Fibroblast of the conjunctiva (primary cell): ENCODE results near the gene STAT4.

Experiments used
- DNase-seq: peaks from one replicate; pipeline ENCODE4 v3.0.0-alpha.2; 2010; ENCODE audit warnings: low read depth

The STAT4 gene

GRCh38 chr2:191144217-191144616 is 6.6 kb downstream of the STAT4 start:
- DNase-seq = no peak

GRCh38 chr2:191143791-191144190 is 7.0 kb downstream of the STAT4 start:
- no peak for DNase-seq

GRCh38 chr2:191128911-191129304 is 21.9 kb downstream of the STAT4 start:
- no peak for DNase-seq

GRCh38 chr2:191128172-191128910 is 22.5 kb downstream of the STAT4 start:
- DNase-seq = no peak

- DNase-seq = no peak
Observed at GRCh38 chr2:191127235-191127634, 23.6 kb downstream of the STAT4 start.

DNA sequence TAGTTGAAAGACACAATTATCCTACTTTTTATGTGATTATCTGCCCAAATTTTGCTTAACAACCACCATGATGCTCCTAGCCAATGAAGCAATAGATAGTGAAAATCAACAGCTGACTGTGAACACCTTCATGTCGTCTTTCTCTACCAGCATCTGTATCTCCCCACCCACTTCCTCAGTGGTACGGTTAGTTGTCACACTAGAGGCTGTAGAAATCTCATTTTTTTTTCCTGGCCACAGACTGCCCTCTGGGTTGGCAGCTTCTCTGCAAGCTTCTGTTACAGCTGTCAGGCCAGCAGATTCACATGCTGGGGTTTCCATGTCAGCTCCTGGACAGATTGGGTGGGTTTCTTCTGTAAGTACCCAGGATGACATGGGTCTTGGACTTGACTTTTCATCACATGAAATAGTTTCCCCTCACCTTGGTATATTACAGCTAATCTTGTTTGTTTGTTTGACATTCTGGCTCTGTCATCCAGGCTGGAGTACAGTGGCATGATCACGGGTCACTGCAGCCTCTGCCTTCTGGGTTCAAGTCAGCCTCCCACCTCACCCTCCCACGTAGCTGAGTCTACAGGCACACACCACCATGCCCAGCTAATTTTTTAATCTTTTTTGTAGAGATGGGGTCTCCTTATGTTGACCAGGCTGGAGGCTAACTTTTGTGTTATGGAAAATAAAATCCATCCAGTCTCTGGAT is 24.3 kb downstream of the STAT4 start:
- no peak for DNase-seq

- no peak for DNase-seq
Observed at GRCh38 chr2:191125646-191126045, 25.1 kb downstream of the STAT4 start.

DNA sequence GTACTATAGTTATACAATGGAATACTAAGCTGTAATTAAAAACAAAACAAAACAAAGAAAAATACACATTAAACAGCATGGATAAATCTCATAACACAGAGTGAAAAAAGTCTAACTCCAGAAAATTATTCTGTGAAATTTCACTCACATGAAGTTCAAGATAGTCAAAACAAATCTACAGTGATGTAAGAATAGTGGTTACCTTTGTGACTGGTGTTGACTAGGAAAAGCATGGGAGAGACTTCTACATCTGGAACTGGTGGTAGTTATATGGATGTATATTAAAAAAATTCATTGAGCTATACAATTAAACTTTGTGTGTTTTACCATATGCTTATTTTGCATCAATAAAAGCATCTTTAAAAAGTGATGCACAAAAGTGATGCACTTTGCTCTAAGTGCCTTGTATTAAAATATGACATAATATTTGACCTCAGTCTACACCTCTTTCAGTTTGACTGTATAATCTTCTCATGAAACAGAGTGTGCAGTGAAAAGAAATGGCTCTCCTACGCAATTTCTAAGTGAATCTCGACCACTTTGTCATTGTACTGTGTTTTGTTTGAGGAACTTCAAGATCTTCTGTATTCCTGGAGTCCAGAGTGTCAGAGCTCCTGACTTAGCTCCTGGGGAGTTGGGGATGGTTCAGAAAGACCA is 28.0 kb downstream of the STAT4 start:
- DNase-seq = no peak

- DNase-seq = no peak
Observed at GRCh38 chr2:191117341-191117740, 33.5 kb downstream of the STAT4 start.

DNA sequence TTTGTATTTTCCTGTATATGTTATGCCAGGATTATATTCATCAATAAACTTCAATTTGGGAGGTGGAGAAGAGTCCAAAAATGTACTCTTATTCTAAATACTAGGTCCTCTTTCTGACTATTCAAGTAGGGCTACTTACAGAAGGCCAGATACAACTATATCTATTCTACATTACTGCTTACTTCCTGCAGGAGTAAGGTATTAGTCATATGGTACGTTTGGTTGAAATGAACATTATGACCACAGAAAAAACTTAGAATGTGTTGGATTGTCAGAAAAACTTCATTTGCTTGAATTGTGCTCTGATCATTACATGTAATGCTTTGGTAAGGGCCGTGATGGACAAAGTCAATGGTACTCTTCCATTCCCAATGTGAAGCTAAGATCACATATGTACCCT is 35.0 kb downstream of the STAT4 start:
- no peak for DNase-seq

DNA sequence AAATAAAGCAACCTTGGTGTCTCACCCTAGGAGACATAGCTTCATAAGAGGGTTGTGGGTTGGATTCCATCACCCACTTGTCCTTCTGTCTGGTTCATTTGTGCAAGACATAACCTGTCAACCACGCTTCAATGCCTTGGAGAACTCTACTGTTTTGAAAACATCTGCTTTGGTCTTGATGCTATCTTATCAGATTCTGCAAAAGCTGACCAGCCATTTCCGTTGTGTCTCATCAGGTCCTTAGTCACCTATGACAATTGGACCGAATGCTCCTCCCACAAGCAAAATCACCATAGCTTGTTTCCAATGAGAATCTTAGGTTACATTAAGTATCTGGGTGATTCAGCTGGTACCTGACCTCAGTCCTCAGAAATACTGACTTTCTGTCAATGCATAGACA is 35.4 kb downstream of the STAT4 start:
- no peak for DNase-seq

GRCh38 chr2:191114403-191114886 is 36.3 kb downstream of the STAT4 start:
- DNase-seq = no peak

GRCh38 chr2:191113761-191114160 is 37.0 kb downstream of the STAT4 start:
- no peak for DNase-seq

- no peak for DNase-seq
Observed at GRCh38 chr2:191112448-191112901, 38.3 kb downstream of the STAT4 start.

DNA sequence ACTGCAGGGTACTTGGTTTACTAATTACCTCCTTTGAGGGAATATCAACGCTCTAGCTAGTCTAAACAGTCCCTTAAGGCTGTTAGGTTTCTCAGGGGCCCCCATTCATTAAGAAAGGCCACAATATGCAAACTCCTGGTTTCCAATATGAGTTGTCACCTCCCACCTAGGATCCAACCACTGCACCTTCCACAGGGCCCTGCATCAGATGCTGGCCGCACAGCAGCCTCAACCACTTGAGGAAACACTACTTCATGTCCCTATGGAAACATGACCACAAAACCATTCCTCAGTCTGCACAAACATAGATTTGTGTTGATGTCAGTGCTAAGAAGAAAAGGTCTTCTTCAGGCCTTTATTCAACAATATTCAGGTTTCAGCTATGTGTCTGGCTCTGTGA is 40.9 kb downstream of the STAT4 start:
- DNase-seq = no peak

DNA sequence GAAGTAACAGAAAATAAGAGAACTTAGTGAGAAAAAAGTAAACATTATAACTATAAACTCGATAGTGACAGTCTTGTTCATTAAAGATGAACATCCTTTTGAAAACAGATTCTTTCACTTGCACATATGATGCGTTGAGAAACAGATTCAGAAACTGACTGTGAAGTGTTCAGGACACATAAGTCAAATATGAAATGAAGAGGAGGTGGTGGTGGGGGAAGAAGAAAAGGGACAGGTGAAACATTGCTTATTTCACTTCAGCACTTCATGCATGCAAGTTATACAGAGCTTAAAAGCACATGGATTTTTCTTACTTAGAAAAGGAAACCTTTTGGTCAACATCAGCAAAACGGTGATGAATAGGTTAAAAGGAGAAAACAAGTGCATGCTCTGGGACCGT is 42.5 kb downstream of the STAT4 start:
- no peak for DNase-seq

DNA sequence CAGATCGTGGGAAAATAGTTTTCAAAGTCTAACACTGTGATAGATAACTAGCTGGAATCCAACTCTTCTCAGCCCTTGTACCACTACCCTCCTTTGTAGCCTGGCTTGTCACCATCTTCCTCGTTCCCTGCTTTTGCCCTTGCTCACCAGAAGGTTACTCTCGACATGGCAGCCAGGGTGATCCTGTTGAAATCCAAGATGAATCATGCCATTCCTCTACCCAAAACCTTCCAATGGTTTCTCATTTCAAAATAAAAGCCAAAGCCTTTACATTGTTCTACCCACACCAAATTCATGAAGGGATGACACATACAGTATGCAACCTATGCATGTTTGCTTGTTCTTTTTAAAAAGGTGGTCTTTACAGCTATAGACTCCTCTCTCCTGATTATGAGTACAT is 45.7 kb downstream of the STAT4 start:
- no peak for DNase-seq

DNA sequence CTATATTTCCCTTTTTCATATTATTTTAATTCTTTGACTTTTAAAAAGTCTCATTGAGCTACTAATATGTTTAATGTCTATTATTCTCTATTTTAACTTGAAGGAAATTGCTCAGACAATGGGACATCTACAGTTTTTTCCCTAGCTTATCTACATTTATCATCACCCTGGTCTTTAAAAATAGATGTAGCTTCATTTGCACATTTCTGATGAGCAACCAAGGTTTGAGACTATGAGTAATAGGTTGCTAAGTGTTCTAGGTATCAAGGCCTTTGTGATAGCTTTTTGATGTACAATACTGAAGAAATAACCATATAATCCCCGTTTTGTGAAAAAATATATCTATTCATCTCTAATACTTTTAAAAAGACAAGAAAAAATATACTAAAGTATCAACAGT is 47.0 kb downstream of the STAT4 start:
- DNase-seq = no peak

DNA sequence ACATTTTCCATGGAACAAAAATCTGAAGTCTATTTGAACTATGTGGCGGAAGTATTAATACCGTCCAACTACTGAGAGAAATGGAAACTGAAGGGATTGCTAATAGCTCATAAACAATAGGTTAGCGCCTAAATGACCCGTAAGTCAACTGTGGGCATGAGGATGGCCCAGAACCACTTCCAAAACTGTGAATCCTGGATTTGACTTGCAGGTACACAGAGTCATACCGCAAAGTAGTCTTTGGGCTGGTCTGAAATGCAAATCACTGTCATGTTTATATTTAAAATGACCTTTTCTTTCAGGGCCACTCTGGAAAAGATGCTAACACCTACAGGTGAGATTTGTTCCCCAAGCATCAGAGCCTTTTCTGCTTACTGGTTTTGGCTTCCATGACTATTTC is 50.6 kb downstream of the STAT4 start:
- no peak for DNase-seq

DNA sequence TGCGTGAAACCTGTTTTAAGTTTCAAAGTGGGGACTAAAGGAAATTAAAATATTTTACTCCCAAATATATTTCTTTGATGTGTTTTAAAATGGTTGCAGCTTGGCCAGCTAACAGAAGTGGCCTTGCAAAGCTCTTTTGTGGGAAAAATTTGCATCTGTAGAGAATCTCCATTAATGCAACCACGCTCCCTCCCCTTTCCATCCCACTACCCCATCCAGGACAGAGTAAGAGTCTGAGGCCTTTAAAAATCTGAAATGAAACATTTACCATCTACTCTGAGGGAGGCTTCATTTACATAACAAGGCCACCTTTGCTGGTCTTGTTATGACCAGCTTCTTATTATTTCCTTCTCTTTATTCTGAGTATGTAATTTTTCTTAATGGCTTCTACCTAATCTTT is 63.5 kb downstream of the STAT4 start:
- no peak for DNase-seq

DNA sequence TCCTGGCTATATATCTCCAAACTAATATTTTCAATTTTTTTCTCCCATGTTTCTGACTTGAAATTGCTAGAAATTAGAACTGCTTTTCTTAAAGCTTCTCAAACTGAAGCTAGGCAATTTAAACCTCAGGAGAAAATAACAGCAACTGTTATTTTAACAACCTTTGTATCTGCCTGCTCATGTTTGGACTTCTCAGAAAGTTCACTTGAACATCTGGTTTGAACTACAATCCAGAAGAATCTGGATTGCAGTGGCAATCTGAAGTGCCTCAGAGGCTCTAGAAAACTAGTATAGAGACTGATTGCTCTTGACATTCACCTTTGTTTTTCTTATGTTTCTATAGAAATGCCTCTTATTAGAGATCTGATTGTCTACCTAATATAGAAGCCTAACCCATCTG is 64.1 kb downstream of the STAT4 start:
- DNase-seq = no peak

GRCh38 chr2:191083540-191083939 is 67.3 kb downstream of the STAT4 start:
- no peak for DNase-seq

DNA sequence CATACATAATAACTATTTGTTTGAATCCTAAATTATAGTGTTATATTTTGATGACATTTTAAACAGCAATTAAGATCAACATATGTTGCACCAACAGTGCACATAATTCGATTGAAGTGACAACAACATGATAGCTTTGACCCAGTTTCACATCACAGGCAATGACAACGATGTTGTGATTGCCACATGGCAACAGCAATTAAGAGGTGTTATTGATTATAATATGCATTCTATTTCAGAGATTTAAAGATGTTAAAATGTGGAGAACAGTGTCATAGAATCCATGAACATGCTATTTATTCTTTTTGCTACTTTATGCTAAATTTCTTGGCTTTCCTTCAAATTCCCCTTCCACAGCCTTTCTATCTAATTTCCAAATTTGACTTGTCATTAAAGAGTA is 68.5 kb downstream of the STAT4 start:
- no peak for DNase-seq
